Left lung (tissue), 14 donors: Measurements from ENCODE around the gene CD3E. TPM values are rescaled to one million over a fixed set of nuclear protein-coding genes. Genes with fewer than 3 reads are reported as not detected.
A peak's percentile ranks its signal among the peaks of the same experiment; 100 is the strongest.

Experiments
- ATAC-seq: fragments of 200-7000 bp; cut with Tn5 transposase; one replicate; pipeline ENCODE4 v1.9.1; 2020; ENCODE audit warnings: moderate library complexity
- DNase-seq, 4 donors: peaks; one replicate each; pipeline ENCODE4 v3.0.0-alpha.2; 2013 to 2020
- H3K27ac ChIP-seq, 2 donors: fragments of 200-600 bp; sonication (generic) in 1 of 2; one replicate each; pipeline versions ENCODE4 v1.5.0 to v1.8.0; 2020 to 2021
- H3K27me3 ChIP-seq, 2 donors: fragments of 200-600 bp; sonication (generic) in 1 of 2; one replicate each; pipeline versions ENCODE4 v1.5.0 to v1.8.0; 2020 to 2021
- H3K36me3 ChIP-seq, 2 donors: fragments of 200-600 bp; sonication (generic) in 1 of 2; one replicate each; pipeline versions ENCODE4 v1.5.0 to v1.8.0; 2020 to 2021
- H3K4me1 ChIP-seq, 2 donors: fragments of 200-600 bp; one replicate each; pipeline ENCODE4 v1.8.0; 2021
- H3K4me3 ChIP-seq, 2 donors: fragments of 200-600 bp; sonication (generic) in 1 of 2; one replicate each; pipeline versions ENCODE4 v1.5.0 to v1.8.0; 2020 to 2021; ENCODE audit warnings: mild to moderate bottlenecking in 1 of 2
- H3K9me3 ChIP-seq, 2 donors: fragments of 200-600 bp; sonication (generic) in 1 of 2; one replicate each; pipeline versions ENCODE4 v1.5.0 to v1.8.0; 2020 to 2021
- intact Hi-C, 2 donors: fragments of 100-400 bp; cut with DNase I; formaldehyde crosslinking; loops; one replicate each; pipeline versions ENCODE4 v1.11.2 to v1.14.2; 2022
- long read RNA-seq, 12 donors: library from polyadenylated mRNA in 2 of 12; unstranded in 2 of 12; transcript quantifications; one replicate each; pipeline ENCODE4 v2.0.0 and lab custom pipeline, GENCODE V29; 2019 to 2026
- polyA plus RNA-seq, 6 donors: library from polyadenylated mRNA; unstranded; fragments of 120-200 nt; gene quantifications; one replicate each; pipeline ENCODE4 v1.2.1, GENCODE V29; 2013; ENCODE audit not compliant: insufficient read length in 6 of 6
- total RNA-seq, 2 donors: library from RNA; stranded (reverse); fragmentation: NEBNext Ultra II Directional; extraction: Animal tissue kit (Norgen Biotek cat#: 25700); gene quantifications; one replicate each; pipeline ENCODE4 v1.2.1, GENCODE V29; 2021
- TF ChIP-seq, protein P1 (sequence below), 2 donors: fragments of 200-600 bp; sonication (generic) in 1 of 2; IDR thresholded peaks; one replicate each; pipeline versions ENCODE4 v1.5.0 to v1.8.0; 2021; ENCODE audit warnings: antibody characterized with exemption in 2 of 2
- donor health status: DM: no; HTN: yes; CAD: no.
- donor health status: DM: no; HTN: no; CAD: no.

CD3E gene
- total RNA-seq, result 10 to 100 TPM in 1 of 2 donors, 1 to 10 TPM in 1; 3.6 to 10.5 TPM
- polyA plus RNA-seq, result 1 to 10 TPM in 5 of 6 donors, under 1 TPM in 1; 0.95 to 3.3 (median 1.7) TPM
- long read RNA-seq, donor 1, result 0 reads
- long read RNA-seq, donor 2, result 0 reads
- long read RNA-seq, donor 3, result 0 reads
- long read RNA-seq, donor 4, result 0 reads
- long read RNA-seq, donor 5, result 0 reads
- long read RNA-seq, donor 6, result 0 reads
- long read RNA-seq, donor 7, result 0 reads
- long read RNA-seq, donor 8, result 0 reads
- long read RNA-seq, donor 9, result 0 reads
- long read RNA-seq, donor 10, result 0 reads
- long read RNA-seq, donor 11, result 0 reads
- long read RNA-seq, donor 12, result 0 reads

DNA sequence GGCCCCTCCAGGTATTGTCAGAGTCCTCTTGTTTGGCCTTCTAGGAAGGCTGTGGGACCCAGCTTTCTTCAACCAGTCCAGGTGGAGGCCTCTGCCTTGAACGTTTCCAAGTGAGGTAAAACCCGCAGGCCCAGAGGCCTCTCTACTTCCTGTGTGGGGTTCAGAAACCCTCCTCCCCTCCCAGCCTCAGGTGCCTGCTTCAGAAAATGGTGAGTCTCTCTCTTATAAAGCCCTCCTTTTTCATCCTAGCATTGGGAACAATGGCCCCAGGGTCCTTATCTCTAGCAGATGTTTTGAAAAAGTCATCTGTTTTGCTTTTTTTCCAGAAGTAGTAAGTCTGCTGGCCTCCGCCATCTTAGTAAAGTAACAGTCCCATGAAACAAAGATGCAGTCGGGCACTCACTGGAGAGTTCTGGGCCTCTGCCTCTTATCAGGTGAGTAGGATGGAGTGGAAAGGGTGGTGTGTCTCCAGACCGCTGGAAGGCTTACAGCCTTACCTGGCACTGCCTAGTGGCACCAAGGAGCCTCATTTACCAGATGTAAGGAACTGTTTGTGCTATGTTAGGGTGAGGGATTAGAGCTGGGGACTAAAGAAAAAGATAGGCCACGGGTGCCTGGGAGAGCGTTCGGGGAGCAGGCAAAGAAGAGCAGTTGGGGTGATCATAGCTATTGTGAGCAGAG is at the start of gene CD3E:
CD3E (plus strand) TSS at position 163 of the 681 bp plus-strand sequence; CDS start at position 386, 223 bp downstream.
- no peaks in the 10 kb centered on the region for H3K4me1 ChIP-seq
- TF ChIP-seq, protein P1, sequence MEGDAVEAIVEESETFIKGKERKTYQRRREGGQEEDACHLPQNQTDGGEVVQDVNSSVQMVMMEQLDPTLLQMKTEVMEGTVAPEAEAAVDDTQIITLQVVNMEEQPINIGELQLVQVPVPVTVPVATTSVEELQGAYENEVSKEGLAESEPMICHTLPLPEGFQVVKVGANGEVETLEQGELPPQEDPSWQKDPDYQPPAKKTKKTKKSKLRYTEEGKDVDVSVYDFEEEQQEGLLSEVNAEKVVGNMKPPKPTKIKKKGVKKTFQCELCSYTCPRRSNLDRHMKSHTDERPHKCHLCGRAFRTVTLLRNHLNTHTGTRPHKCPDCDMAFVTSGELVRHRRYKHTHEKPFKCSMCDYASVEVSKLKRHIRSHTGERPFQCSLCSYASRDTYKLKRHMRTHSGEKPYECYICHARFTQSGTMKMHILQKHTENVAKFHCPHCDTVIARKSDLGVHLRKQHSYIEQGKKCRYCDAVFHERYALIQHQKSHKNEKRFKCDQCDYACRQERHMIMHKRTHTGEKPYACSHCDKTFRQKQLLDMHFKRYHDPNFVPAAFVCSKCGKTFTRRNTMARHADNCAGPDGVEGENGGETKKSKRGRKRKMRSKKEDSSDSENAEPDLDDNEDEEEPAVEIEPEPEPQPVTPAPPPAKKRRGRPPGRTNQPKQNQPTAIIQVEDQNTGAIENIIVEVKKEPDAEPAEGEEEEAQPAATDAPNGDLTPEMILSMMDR (IDR thresholded peaks at IDR 0.05), result no peak
- intact Hi-C loops, result no loop called here
- no peak within 1 kb of the TSS for H3K27ac ChIP-seq
- no peaks in the 10 kb centered on the region for H3K9me3 ChIP-seq
- no peaks in the 10 kb centered on the region for H3K36me3 ChIP-seq
- ATAC-seq (no peak), DNase-seq (no peak)
- H3K4me3 ChIP-seq, result peak within 1 kb of the TSS in 1 of 2 donors; percentile 28
- H3K27me3 ChIP-seq, result no peaks in the 10 kb centered on the region

DNA sequence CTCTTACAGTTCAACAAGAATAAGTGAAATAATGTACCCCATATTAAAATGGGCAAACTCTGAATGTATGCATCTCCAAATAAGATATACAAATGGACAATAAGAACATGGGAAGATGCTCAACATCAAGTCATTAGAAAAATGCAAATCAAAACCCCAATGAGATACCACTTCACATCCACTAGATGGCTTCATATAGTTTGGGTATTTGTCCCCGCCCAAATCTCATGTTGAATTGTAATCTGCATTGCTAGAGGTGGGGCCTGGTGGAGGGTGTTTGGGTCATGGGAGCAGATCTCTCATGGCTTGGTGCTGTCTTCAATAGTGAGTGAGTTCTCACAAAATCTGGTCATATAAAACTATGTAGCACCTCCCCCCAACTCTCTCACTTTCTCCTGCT is 46.1 kb upstream of the CD3E start:
- DNase-seq (no peak), ATAC-seq (no peak)
- Histone ChIP-seq H3K4me1 (peaks cover 2 to 12% of the 10 kb centered on the region in 2 donors), H3K27ac (no peak overlapping the region), H3K4me3 (no peak overlapping the region), H3K27me3 (no peaks in the 10 kb centered on the region), H3K36me3 (peaks cover 0 to 26% of the 10 kb centered on the region in 2 donors), H3K9me3 (peaks cover 0 to 2% of the 10 kb centered on the region in 2 donors)
- TF ChIP-seq, protein P1 (IDR thresholded peaks at IDR 0.05), result no peak
- intact Hi-C loops, result no loop called here

DNA sequence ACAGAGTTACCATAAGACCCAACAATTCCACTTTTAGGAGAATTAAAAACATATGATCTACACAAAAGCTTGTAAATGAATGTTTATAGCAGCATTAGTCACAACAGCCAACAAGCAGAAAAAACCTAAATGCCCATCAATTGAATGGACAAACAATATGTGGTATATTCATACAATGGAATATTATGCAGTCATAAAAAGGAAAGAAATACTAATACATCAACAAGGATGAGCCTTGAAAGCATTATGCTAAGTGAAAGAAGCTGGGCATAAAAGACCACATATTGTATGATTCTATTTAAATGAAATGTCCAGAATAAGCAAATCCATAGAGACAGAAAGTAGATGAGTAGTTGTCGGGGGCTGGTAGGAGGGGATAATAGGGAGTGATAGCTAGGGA is 45.4 kb upstream of the CD3E start:
- Histone ChIP-seq H3K27me3 (no peaks in the 10 kb centered on the region), H3K9me3 (peaks cover 0 to 2% of the 10 kb centered on the region in 2 donors), H3K36me3 (peaks cover 0 to 26% of the 10 kb centered on the region in 2 donors), H3K4me1 (peaks cover 2 to 19% of the 10 kb centered on the region in 2 donors), H3K27ac (no peak overlapping the region), H3K4me3 (no peak overlapping the region)
- intact Hi-C loops, result no loop called here
- DNase-seq (no peak), ATAC-seq (no peak)
- TF ChIP-seq, protein P1 (IDR thresholded peaks at IDR 0.05), result no peak

DNA sequence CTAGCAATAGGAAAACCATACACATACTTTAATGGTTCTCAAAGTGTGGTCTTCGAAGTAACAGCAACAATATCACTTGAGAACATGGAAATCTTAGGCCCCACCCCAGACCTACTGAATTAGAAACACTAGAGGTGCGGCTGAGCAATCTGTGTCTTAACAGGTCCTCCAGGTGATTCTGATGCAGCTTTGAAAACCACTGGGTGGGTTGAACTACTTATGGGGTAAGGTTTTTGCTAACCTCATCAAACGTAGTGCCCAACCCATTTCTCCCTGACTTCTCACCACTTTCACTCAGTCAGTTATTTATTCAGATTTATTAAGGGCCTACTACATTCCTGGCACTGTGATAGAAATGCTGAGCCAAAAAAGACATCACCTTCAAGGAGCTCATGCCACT is 44.2 kb upstream of the CD3E start:
- Histone ChIP-seq H3K27ac (no peak overlapping the region), H3K27me3 (no peaks in the 10 kb centered on the region), H3K4me1 (peaks cover 2 to 31% of the 10 kb centered on the region in 2 donors), H3K4me3 (no peak overlapping the region), H3K36me3 (peaks cover 0 to 26% of the 10 kb centered on the region in 2 donors), H3K9me3 (peaks cover 0 to 2% of the 10 kb centered on the region in 2 donors)
- intact Hi-C loops, result no loop called here
- ATAC-seq (no peak), DNase-seq (no peak)
- TF ChIP-seq, protein P1 (IDR thresholded peaks at IDR 0.05), result no peak

DNA sequence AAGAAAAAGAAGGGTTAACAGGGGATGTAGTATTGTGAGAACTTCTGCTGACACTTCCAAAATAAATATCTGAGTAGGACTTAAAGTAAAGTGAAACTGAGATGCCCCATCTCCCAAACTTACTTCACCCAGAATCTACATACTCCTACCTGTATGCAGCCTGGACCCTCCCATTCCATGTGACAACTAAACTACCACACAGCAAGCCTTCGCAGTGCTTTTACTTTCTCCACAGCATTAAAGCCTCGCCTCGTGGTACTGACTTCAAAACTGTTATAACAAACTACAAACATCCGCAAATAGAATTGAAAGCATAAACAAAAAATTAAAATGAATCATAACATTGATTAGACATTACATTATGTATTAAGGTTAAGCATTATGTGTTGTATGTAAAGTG is 41.4 kb upstream of the CD3E start:
- H3K27ac ChIP-seq, result peak overlapping the region; percentile 70 to 79
- TF ChIP-seq, protein P1 (IDR thresholded peaks at IDR 0.05), result no peak
- peaks cover 0 to 2% of the 10 kb centered on the region in 2 donors for H3K9me3 ChIP-seq
- peaks cover 2 to 44% of the 10 kb centered on the region in 2 donors for H3K4me1 ChIP-seq
- ATAC-seq (peak; percentile 52), DNase-seq (no peak)
- H3K36me3 ChIP-seq, result peaks cover 0 to 11% of the 10 kb centered on the region in 2 donors
- peak overlapping the region; percentile 29 to 46 for H3K4me3 ChIP-seq
- no peaks in the 10 kb centered on the region for H3K27me3 ChIP-seq
- intact Hi-C loops, result no loop called here
